COLO668 (cell line): ENCODE measurements around the gene SEC24B.
A peak's percentile ranks its signal among the peaks of the same experiment; 100 is the strongest.
"Not testable (repeated sequence)": the region's sequence is repeated elsewhere in the genome, so short reads cannot be mapped to it uniquely, and the experiment has no call there.

Experiments used
- DNase-seq: peaks from one replicate; lab custom pipeline; 2025; ENCODE audit not compliant: unreplicated experiment; lab: John Stamatoyannopoulos, UW

The SEC24B gene

GRCh38 chr4:109574931-109575804, 141.6 kb downstream of the SEC24B start:
- no peak for DNase-seq

DNA sequence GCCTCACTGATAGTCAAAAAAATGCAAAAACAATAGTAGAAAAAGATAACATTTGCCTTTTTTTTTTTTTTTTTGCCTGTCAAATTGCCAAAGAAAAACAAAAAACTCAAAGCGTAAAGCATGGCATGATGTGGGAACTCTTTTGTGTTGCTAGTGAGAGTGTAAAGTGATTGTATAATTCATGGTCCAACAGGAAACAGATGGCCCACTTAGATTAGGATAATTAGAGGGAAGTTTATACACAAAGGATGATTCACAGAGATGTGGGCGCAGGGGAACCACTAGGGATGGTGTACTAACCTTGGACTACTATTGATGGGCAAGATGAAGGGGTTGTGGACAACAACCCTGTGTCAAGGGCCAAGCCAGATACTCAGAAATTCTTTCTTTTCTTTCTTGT, 142.8 kb downstream of the SEC24B start:
- peak; percentile 4 for DNase-seq

DNA sequence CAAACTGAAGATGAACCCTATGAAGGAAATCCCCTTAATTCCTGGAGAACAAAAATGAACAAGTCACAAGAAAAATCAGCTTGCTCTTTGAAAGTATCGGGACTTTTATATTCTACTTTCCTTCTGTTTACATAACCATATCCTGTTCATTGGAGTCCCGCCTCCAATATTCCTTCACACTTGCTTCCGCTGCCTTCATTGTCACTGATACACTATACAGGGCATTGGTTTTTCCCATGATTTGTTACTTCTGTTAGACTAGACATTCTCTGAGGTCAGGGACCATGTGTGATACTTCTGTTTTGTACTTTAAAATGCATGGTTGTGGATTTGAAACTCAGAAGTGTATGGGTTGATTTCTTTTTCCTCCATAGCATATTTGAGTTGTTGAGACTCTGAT, 145.2 kb downstream of the SEC24B start:
- DNase-seq = no peak

DNA sequence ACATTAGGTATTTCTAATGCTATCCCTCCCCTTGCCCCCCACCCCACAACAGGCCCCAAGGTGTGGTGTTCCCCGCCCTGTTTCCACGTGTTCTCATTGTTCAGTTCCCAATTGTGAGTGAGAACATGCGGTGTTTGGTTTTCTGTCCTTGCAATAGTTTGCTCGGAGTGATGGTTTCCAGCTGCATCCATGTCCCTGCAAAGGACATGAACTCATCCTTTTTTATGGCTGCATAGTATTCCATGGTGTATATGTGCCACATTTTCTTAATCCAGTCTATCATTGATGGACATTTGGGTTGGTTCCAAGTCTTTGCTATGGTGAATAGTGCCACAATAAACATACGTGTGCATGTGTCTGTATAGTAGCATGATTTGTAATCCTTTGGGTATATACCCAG, 146.4 kb downstream of the SEC24B start:
- DNase-seq = not testable (repeated sequence)

- no peak for DNase-seq
These were observed 154.6 kb downstream of the SEC24B start for GRCh38 chr4:109588176-109588575.

- DNase-seq = no peak
These were observed 155.5 kb downstream of the SEC24B start for GRCh38 chr4:109589119-109589518.

DNA sequence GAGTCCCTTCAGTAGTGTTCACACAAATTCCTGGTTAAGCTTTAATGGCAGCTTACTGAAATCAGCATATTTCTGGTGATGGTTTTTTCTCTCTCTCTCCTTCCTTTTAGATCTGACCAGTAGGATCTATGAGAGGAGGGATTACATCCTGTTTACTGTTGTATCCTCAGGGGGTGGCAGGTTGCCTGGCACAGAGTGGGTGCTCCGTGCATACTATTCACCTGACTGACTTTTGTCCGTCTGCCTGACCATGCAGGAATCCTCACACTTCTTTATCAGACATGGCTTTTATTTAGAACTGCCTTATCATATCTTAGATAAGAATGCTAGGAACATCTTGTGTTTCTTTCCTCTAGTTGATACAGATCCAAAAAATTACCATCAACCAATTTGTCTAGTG, 156.0 kb downstream of the SEC24B start:
- no peak for DNase-seq
